CD4-positive, alpha-beta T cell treated with Interleukin-17A for 1 hour (primary cell): ENCODE measurements around the gene BNIPL.

ENCODE experiments used
- DNase-seq: peaks from one replicate; pipeline ENCODE4 v3.0.0-alpha.2; 2020

The BNIPL gene

DNA sequence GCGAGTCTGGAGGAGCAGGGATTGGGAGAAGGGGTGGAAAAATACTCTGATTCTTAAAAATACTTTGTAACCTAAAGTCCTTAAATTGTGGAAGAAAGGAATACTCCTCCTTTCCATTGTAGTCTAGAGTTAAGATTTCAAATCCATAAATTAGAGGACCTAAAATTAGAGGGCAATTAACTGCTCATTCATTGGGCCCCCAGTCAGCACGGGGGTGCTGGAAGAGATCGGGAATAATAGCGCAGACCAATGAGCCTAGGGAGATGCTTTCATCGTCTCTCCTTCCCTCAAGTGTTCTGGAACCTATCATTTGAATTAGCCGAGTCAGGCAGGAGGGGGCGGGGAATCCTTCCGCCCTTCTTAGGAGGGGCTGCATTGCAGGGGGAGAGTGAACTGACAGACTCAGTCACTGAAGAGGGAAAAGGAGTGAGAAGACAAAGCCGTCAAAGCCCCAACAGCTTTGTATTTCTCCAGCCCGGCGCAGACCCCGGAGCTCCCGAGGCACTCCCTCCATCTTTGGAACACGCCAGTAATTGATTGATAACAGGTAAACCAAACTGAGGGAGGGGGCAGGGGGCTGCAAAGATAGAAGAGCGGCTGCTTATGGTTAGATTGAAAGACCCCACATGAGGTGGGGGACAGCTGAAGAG is 23.7 kb downstream of the BNIPL start, which contains the start of gene MLLT11:
MLLT11 (plus strand) TSS at position 391 of the 650 bp plus-strand sequence. CDS start 6,828 bp downstream, outside the sequence.
- DNase-seq = peak; percentile 34

GRCh38 chr1:151060657-151061421 is 24.5 kb downstream of the BNIPL start:
- DNase-seq = no peak

DNA sequence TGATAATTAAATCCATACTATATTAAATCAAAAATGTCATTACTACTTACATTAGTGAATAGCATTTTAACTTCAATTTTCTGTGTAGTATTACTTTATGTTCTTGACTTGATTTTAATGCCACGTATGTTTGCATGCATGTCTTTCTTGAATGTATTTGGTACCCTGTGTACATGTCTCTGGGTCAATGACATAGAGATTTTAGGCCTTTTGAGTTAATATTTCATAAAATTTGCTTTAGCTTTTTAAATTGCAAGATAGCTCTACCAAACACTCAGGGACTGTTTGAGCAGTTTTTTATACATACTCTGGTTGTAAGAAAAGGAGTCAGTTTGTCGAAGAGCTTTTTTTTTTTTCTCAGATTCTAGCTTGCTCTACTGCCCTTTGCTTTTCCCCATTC is 25.3 kb downstream of the BNIPL start:
- DNase-seq = no peak

DNA sequence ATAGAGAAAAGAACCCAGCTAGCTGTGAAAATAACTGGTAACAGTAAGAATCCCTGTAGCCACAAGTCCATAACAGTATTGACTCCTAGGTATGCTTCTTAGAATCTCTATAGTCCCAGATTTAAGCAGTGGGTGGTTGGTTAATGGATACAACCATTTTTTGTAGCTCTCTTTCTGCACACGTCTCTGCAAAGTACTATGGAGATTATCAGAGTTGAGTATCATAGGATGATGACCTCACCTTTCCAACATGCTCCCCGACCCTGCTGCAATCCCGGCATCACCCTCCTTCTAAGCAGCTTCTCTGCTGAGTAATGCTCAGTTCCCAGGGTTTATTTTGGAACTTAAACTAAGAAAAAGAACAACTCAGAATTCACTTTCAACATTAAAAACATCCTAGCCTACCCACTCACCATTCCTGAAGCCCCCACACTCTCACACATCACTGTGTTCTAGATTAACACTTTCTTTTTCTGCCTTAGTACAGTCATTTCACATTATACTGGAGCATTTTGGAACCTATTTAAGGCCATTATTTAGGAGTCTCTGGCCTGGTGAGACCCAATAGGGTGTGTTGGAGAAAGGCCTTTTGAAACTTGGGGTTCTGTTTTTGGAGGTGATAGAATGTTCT is 26.5 kb downstream of the BNIPL start:
- DNase-seq = no peak

DNA sequence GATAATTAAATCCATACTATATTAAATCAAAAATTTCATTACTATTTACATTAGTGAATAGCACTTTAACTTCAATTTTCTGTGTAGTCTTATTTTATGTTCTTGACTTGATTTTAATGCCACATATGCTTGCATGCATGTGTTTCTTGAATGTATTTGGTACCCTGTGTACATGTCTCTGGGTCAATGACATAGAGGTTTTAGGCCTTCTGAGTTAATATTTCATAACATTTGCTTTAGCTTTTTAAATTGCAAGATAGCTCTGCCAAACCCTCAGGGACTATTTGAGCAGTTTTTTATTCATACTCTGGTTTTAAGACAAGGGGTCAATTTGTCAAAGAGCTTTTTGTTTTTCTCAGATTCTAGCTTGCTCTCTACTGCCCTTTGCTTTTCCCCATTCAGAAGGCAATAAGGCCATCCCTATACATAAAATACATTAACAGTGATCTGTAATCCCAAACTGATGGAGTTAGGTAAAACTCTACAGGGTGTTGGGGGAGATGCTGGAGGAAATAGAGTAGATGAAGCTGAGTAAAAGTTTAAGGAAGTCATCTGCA is 28.8 kb downstream of the BNIPL start:
- no peak for DNase-seq

DNA sequence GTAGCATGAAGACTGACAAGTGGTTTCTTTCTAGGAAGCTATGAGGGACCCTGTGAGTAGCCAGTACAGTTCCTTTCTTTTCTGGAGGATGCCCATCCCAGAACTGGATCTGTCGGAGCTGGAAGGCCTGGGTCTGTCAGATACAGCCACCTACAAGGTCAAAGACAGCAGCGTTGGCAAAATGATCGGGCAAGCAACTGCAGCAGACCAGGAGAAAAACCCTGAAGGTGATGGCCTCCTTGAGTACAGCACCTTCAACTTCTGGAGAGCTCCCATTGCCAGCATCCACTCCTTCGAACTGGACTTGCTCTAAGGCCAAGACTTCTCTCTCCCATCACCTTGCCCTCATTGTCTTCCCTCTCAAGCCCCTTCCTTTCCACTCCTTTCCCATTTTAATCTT is 30.8 kb downstream of the BNIPL start:
- no peak for DNase-seq

DNA sequence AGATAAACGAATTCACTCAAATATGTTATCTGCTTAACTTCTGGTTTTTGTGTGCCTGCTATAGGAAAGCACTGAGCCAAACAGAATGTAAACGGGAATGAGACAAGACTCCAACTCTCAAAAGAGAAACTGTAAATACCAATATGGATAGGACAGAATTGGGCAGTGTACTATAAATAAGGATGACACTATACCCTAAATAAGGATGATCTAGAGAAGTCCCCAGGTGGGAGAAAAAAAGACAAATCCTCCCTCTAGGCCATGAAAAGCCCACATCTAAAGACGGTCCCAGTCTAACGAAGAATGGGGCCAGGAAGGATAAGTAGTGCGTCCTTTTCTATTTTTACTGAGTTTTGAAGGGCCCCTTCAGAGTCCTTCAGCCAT is 32.7 kb downstream of the BNIPL start:
- DNase-seq = no peak

DNA sequence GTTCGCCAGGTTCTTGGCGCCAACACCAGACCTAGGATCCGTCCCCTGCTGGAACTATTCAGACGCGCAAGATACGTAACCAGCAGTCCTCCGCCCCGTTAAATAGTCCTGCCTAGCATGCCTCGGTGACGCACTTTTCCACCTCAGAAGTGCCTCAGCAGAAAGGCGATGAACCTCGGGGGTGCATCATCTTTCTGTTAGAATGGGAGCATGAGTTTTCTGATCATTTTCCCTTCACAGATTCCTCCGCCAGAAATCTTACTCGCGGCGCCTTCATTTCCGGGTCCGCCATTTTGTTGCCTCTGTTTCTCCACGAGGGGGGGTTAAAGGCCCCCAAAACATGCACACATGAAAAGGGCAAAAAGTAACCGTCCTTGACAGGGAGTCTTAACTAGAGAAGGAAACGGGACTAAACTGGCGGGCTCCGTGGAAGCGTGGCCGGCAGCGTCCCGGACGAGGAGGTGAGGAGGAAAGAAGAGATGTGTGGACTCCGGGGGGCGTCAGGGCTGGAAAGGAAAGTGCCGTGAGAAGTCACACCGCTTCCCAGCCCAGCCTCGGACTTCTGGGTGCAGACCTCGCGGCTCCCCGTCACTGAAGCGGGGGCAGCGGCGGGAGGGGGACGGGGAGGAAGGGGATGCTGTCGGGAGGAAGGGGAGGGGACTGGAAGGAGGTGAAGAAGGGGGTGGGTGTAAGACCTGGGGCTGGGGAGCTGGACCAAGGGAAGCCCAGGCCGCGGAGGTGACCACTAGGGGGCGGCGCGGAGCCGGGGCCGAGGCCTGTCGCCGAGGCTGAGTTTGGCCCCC is 34.3 kb downstream of the BNIPL start, which contains the start of gene GABPB2:
GABPB2 (plus strand) TSS at position 288 of the 803 bp plus-strand sequence. CDS start 17,429 bp downstream, outside the sequence.
- peak; percentile 90 for DNase-seq

- DNase-seq = no peak
These were observed 35.8 kb downstream of the BNIPL start for GRCh38 chr1:151072224-151072623.

GRCh38 chr1:151085953-151086559 is 49.7 kb downstream of the BNIPL start:
- no peak for DNase-seq
